DND-41 (cell line): ENCODE measurements around the gene SLC12A4.

Source experiments
- EZH2 ChIP-seq: IDR thresholded peaks from 3 replicates; pipeline ENCODE4 v1.6.1; 2012; ENCODE audit warnings: borderline replicate concordance, low read depth, mild to moderate bottlenecking, moderate library complexity, low read length, inconsistent platforms; ENCODE audit not compliant: severe bottlenecking
- TF ChIP-seq, protein P1 (sequence below): IDR thresholded peaks from 2 replicates; pipeline ENCODE4 v1.5.1; 2012; ENCODE audit warnings: borderline replicate concordance, low read length, moderate library complexity, mild to moderate bottlenecking; ENCODE audit not compliant: poor library complexity, severe bottlenecking; ENCODE audit errors: extremely low read depth

DNA sequence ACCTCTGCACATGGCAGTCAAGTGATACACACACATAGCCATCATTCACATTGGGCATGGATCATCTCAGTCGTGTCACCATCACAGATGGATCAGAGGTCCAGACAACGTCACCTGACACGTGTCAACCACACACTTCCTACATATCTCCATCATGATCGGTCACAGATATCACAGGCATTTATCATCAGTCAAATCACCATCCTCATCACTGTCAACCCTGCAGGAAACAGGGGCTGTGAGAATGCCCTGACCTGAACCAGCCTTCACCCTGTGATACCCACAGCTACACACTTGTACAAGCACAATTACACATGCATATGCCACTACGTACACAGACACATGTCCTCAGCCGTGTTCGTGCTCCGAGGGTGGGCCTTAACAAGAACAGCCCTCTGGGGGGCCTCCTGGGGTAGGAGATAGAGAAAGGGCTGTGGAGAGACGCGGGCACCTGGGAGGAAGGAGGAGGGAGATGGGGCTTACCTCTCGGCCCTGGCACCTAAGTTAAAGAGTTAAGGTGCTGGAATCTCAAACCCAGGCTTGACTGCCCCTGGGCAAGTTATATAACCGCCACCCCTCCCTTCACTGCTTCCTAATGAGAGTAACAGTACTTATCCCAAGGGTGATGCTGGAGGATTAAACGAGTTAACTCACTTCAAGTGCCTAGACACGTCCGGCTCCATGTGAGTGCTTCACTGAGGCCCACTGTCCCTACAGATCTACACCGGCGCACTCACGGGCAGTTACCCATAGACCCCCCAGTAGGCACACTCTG, 1.1 kb downstream of the SLC12A4 start:
- no peak for TF ChIP-seq EZH2
- TF ChIP-seq, protein P1, sequence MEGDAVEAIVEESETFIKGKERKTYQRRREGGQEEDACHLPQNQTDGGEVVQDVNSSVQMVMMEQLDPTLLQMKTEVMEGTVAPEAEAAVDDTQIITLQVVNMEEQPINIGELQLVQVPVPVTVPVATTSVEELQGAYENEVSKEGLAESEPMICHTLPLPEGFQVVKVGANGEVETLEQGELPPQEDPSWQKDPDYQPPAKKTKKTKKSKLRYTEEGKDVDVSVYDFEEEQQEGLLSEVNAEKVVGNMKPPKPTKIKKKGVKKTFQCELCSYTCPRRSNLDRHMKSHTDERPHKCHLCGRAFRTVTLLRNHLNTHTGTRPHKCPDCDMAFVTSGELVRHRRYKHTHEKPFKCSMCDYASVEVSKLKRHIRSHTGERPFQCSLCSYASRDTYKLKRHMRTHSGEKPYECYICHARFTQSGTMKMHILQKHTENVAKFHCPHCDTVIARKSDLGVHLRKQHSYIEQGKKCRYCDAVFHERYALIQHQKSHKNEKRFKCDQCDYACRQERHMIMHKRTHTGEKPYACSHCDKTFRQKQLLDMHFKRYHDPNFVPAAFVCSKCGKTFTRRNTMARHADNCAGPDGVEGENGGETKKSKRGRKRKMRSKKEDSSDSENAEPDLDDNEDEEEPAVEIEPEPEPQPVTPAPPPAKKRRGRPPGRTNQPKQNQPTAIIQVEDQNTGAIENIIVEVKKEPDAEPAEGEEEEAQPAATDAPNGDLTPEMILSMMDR = peak; percentile 38
